Measurements from ENCODE around the gene CPOX.

CPOX gene

GRCh38 chr3:98600412-98601095 lies 7.1 kb upstream of the CPOX start:
- Histone ChIP-seq H3K27ac (no peak overlapping the region), H3K9ac (no peak overlapping the region), H2AFZ (no peak overlapping the region), H3K27me3 (ENCODE audit: control insufficient read depth, insufficient read depth, low read length) (no peaks in the 10 kb centered on the region), H3K4me3 (ENCODE audit: low read depth, low read length) (no peak overlapping the region), H3K36me3 (ENCODE audit: control insufficient read depth, insufficient read depth, low read length) (no peaks in the 10 kb centered on the region), H3K4me1 (no peaks in the 10 kb centered on the region), H3K9me3 (ENCODE audit: control insufficient read depth, low read length) (no peaks in the 10 kb centered on the region), H3K4me2 (ENCODE audit: low read length) (no peak overlapping the region), H3K79me2 (no peaks in the 10 kb centered on the region)
- no peak for TF ChIP-seq CTCF (IDR thresholded peaks at IDR 0.05)

- Histone ChIP-seq H3K4me2 (ENCODE audit: low read length) (no peak overlapping the region), H3K27ac (no peak overlapping the region), H2AFZ (no peak overlapping the region), H3K27me3 (ENCODE audit: control insufficient read depth, insufficient read depth, low read length) (no peaks in the 10 kb centered on the region), H3K9ac (no peak overlapping the region), H3K79me2 (no peaks in the 10 kb centered on the region), H3K9me3 (ENCODE audit: control insufficient read depth, low read length) (no peaks in the 10 kb centered on the region), H3K36me3 (ENCODE audit: control insufficient read depth, insufficient read depth, low read length) (no peaks in the 10 kb centered on the region), H3K4me3 (ENCODE audit: low read depth, low read length) (no peak overlapping the region), H3K4me1 (no peaks in the 10 kb centered on the region)
- no peak for TF ChIP-seq CTCF (IDR thresholded peaks at IDR 0.05)
These were observed 6.4 kb upstream of the CPOX start for GRCh38 chr3:98599647-98600411.

GRCh38 chr3:98598492-98598891 lies 5.1 kb upstream of the CPOX start:
- H2AFZ ChIP-seq, result no peak overlapping the region

GRCh38 chr3:98596541-98597500 lies 3.4 kb upstream of the CPOX start:
- Histone ChIP-seq H3K27me3 (ENCODE audit: control insufficient read depth, insufficient read depth, low read length) (no peaks in the 10 kb centered on the region), H3K36me3 (ENCODE audit: control insufficient read depth, insufficient read depth, low read length) (no peaks in the 10 kb centered on the region), H2AFZ (no peak overlapping the region)

More at GRCh38 chr3:98598492-98598891, 5.1 kb upstream of the CPOX start:
- TF ChIP-seq CTCF (IDR thresholded peaks at IDR 0.05), result no peak
- H3K9me3 ChIP-seq (ENCODE audit: control insufficient read depth, low read length), result no peaks in the 10 kb centered on the region
- no peaks in the 10 kb centered on the region for H3K4me1 ChIP-seq
- H3K9ac ChIP-seq, result no peak overlapping the region
- H3K4me3 ChIP-seq (ENCODE audit: low read depth, low read length), result no peak overlapping the region
- H3K36me3 ChIP-seq (ENCODE audit: control insufficient read depth, insufficient read depth, low read length), result no peaks in the 10 kb centered on the region
- no peaks in the 10 kb centered on the region for H3K27me3 ChIP-seq (ENCODE audit: control insufficient read depth, insufficient read depth, low read length)
- H3K4me2 ChIP-seq (ENCODE audit: low read length), result no peak overlapping the region
- H3K27ac ChIP-seq, result no peak overlapping the region
- no peaks in the 10 kb centered on the region for H3K79me2 ChIP-seq

More at GRCh38 chr3:98596541-98597500, 3.4 kb upstream of the CPOX start:
- no peaks in the 10 kb centered on the region for H3K4me1 ChIP-seq
- no peak overlapping the region for H3K4me2 ChIP-seq (ENCODE audit: low read length)
- H3K27ac ChIP-seq, result no peak overlapping the region
- no peak overlapping the region for H3K4me3 ChIP-seq (ENCODE audit: low read depth, low read length)
- no peak overlapping the region for H3K9ac ChIP-seq
- peak; percentile 63 for TF ChIP-seq CTCF (IDR thresholded peaks at IDR 0.05)
- no peaks in the 10 kb centered on the region for H3K9me3 ChIP-seq (ENCODE audit: control insufficient read depth, low read length)
- no peaks in the 10 kb centered on the region for H3K79me2 ChIP-seq

Data from parathyroid adenoma (tissue), 2 donors.